Kasumi-1 (cell line): Measurements from ENCODE around the gene RGS12.

Experiments used
- DNase-seq, 2 experiments: peaks; one replicate each; lab custom pipeline; 2025; lab: John Stamatoyannopoulos, UW

Gene RGS12

GRCh38 chr4:3254302-3255131, 38.3 kb upstream of the RGS12 start:
- no peak for DNase-seq

- DNase-seq, result no peak
Observed at GRCh38 chr4:3255611-3256186, 37.1 kb upstream of the RGS12 start.

GRCh38 chr4:3256230-3257102, 36.4 kb upstream of the RGS12 start:
- no peak for DNase-seq

- no peak for DNase-seq
Observed at GRCh38 chr4:3257103-3257555, 35.7 kb upstream of the RGS12 start.

- no peak for DNase-seq
Observed at GRCh38 chr4:3257556-3258482, 35.0 kb upstream of the RGS12 start.

- no peak for DNase-seq
Observed at GRCh38 chr4:3261411-3262207, 31.2 kb upstream of the RGS12 start.

- DNase-seq, result no peak
Observed at GRCh38 chr4:3262208-3263052, 30.4 kb upstream of the RGS12 start.

GRCh38 chr4:3263053-3263875, 29.6 kb upstream of the RGS12 start:
- DNase-seq, result no peak

GRCh38 chr4:3263876-3264193, 29.0 kb upstream of the RGS12 start:
- DNase-seq, result no peak

- DNase-seq, result no peak
Observed at GRCh38 chr4:3266076-3266475, 26.7 kb upstream of the RGS12 start.

GRCh38 chr4:3267576-3268394, 25.0 kb upstream of the RGS12 start:
- no peak for DNase-seq

GRCh38 chr4:3268395-3269104, 24.3 kb upstream of the RGS12 start:
- DNase-seq, result no peak

- no peak for DNase-seq
Observed at GRCh38 chr4:3269105-3269927, 23.5 kb upstream of the RGS12 start.

- DNase-seq, result no peak
Observed at GRCh38 chr4:3269991-3270611, 22.7 kb upstream of the RGS12 start.

GRCh38 chr4:3271131-3271530, 21.7 kb upstream of the RGS12 start:
- no peak for DNase-seq

- no peak for DNase-seq
Observed at GRCh38 chr4:3276986-3277385, 15.8 kb upstream of the RGS12 start.
